SIG-M5 treated with dmso at 0.1 percent for 504 hours (cell line): ENCODE data around the gene GNA14.

Experiments
- DNase-seq: peaks from one replicate; lab custom pipeline; 2025; ENCODE audit not compliant: unreplicated experiment; lab: John Stamatoyannopoulos, UW

The GNA14 gene

GRCh38 chr9:77455312-77455927, 192.7 kb downstream of the GNA14 start:
- DNase-seq = peak; percentile 54

DNA sequence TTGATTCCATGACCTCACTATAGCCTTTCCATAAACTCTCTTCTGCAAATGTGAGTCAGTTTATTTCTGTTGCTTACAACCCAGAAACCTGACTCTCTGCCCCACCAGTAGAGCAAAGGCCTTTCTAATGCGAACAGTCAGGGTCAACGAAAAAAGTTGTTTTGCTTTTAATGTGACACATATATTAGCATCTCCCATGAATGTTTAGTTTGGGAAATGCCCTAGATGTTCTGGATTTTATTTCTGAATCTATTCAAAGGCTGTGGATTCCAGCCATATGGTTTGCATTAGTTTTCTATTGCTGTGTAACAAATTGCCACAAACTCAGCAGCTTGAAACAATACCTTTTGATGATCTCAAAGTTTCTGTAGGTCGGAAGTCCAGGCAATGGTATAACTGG, 193.5 kb downstream of the GNA14 start:
- DNase-seq = no peak

- peak; percentile 80 for DNase-seq
These were observed 194.1 kb downstream of the GNA14 start for GRCh38 chr9:77453825-77454647.

- DNase-seq = no peak
These were observed 196.6 kb downstream of the GNA14 start for GRCh38 chr9:77451507-77451906.

DNA sequence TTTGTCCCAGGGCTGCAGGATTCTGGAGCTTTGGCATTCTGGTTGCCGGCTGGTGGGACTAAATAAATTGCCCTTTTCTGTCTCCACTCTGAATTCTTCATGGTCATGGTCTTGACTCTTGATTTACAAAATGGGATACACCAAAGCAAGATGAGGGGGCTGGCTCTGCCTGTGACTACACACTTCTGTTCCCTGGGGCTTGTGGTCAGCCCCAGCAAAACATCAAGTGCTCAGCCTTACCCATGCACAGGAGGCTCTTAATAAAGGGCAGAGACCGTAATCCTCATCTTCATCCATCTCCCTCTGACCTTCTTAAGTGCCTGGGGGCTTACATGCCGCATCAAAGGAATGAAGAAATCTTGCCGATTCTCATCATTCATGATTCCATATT, 198.0 kb downstream of the GNA14 start:
- DNase-seq = no peak

- DNase-seq = peak; percentile 60
These were observed 198.7 kb downstream of the GNA14 start for GRCh38 chr9:77449240-77450084.

- DNase-seq = no peak
These were observed 200.5 kb downstream of the GNA14 start for GRCh38 chr9:77447646-77448045.

DNA sequence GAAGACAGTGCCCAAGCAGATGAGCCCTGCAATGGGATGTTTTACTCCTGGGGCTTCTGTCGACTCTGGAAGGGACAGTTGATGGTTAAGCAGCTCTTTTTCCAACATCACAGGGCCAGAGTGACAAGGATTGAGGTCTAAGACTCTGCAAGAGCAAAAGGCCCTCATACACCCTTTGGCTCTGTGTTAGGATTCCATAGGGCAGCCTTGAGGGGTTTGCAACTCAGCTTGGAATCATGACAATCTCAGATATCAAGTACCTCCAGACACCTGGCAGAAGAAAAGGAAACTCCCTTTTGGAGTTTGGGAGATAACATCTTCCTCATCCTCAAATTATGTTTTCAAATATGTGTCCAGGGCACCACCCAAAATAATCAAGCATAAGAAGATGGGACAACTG, 205.7 kb downstream of the GNA14 start:
- no peak for DNase-seq

DNA sequence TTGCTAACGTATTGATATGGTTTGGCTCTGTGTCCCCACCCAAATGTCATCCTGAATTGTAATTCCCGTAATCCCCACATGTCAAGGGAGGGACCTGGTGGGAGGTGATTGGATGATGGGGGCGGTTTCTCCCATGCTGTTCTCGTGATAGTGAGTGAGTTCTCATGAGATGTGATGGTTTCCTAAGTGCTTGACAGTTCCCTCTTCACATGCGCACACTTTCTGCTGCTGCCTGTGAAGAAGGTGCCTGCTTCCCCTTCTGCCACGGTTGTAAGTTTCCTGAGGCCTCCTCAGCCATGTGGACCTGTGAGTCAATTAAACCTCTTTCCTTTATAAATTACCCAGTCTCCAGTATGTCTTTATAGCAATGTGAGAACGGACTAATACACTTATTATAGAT, 207.0 kb downstream of the GNA14 start:
- peak; percentile 11 for DNase-seq

DNA sequence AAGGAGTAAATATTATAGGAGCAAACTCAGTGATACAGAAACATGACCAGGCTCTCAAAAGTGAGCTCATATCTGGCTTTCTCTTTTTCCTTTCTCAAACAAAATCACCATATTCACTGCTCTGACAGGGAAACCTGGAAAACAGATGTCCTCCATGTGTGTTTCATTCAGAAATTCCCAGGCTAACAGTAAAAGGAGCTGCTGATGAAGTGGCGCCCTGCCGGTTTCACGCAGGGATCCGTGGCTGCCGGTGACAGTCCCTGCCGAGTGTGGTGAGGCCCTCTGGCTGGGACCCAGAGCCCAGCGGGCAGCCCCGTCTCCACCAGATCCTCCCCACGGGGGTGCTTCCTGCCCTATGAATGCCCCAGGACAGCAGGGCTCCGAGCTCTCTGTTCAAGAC, 208.1 kb downstream of the GNA14 start:
- DNase-seq = no peak

DNA sequence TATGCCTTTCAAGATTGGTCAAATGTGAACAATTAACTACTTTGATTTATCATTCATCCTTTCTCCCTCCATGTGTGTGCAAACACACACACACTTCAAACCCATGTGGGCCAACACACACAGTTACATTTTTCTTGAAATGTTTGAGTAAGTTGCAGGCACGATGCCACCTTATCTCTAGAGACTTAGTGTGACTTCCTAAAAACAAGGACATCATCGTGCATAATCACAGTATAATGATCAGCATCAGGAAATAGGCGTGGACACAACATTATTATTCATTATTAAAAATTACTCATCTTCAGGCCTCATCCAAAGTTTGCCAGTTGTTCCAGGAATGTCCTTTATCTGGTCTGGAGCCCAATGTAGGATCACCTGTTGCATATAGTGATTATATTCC, 209.5 kb downstream of the GNA14 start:
- DNase-seq = no peak

- DNase-seq = no peak
These were observed 212.4 kb downstream of the GNA14 start for GRCh38 chr9:77435688-77436087.

GRCh38 chr9:77435277-77435676, 212.8 kb downstream of the GNA14 start:
- DNase-seq = no peak

DNA sequence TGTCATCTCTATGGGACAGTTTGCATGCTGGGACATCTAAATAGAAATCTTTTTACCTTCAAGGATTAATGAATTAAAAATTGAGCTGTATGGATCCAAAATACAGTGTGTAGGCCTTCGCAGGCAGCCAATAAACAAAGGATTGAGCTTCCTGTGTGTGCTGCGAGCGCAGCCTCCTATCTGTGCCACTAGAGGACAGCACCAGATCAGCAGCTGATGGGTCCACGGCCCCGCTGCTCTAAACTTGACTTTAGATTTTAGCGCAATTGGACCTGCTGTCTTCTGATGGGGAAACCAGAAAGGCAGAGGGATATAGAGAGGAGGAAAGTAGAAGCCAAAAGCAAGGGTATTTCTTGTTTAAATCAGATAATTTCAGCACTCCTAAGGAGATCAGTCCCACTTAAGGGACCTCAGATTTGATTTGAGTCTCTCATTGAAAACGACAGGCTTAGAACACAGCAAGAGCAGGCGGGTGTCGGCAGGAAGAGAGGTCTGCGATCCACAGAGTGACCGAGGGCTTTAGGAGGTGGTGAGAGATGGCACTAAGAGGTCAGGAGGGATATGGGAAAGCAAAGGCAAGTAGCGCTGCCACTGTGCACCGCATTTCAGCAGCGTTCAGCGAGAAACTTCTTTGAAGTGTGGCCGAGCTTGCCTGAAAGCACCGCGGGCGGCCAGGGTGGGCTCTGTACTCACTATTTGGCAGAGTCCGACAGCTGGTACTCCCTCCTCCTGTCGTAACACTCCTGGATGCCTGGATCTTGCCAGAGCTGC, 214.3 kb downstream of the GNA14 start:
- peak; percentile 60 for DNase-seq

- no peak for DNase-seq
These were observed 216.1 kb downstream of the GNA14 start for GRCh38 chr9:77432053-77432452.

DNA sequence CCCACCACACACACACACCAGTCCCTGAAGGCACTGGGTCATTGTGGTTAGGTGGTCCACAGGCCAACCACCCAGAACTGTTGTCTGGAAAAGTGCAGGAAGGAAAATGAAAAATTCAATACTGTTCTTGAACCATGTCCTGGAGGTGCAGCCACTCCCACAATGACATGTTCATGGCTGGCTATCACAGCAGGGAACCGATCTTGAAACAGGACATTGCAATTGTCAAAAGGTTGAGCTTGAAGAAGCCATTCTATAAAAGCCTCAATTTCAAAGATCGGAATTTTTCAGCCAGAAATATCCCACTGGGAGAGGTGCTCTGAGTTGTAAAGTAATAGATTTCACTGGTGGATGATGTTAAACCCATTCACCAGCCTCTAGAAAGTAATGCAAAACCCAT, 218.2 kb downstream of the GNA14 start:
- no peak for DNase-seq

DNA sequence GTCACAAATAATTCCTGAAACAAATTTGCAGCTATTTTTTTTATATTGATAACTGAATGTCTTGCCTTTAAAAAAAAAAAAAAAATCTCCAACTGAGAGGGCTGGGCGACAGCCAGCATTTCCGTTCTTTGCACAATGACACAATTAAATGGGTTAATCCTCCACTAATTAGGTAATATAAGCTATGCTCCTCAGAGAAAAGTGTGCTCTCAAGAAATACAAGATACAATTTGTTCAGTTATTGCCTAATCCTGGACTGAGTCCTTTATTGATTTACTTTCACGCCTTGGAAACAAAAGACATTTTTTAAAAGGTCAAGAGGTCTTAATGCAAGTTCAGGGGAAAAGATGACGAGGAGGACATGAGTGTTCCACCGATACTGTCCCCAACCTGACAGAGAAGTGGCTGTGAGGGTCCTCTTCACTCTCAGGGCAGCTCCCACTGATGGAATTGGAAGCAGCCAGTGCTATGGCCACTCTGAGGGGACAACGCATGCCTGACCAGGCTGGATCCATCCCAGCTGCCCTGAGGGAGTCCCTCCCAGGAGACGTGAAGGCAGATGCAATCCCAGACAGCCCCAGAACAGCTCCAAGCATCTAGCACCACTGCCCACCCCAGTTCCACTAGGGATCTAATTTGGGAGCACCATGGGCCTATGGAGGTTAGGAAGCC, 220.7 kb downstream of the GNA14 start:
- DNase-seq = no peak

DNA sequence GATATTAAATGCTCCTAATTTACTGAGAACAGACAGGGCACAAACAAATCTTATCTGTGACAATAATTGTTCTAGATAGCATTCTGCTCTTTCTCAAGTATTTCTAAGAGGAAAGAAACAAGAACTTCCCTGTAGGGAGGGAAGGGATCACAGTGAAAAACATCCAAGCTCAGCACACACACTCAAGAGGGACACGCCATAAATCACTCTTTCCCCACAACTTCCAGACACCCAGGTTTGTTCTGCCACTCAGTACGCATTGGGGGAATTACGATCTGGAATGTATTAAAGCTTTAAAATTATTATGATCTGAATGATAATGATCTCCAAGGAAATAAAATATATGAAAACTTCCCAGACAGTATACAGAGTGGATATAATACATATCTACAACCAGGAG, 221.4 kb downstream of the GNA14 start:
- no peak for DNase-seq

DNA sequence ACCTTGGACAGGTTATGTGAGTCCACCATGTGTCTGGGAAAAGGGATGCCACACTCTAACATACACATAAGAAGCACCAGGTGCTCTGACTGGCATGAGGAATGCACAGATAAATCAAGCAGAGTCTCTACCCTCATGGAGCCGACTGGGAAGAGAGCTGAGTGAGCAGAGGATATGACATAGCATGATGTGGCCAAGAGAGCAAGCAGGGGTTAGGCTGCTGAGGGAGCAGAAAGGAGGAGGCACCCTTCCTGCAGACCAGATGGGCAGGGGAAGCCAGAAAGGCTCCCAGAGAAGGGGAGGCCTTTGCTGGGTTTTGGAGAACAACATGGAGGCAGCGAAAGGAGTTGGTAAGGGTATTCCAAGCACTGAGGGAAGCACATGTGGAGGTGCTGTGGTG, 223.1 kb downstream of the GNA14 start:
- no peak for DNase-seq

GRCh38 chr9:77423841-77424240, 224.3 kb downstream of the GNA14 start:
- no peak for DNase-seq

- no peak for DNase-seq
These were observed 225.2 kb downstream of the GNA14 start for GRCh38 chr9:77422969-77423368.
